ENCODE data around the gene OR10H4.
A peak's percentile ranks its signal among the peaks of the same experiment; 100 is the strongest.
"Not testable (repeated sequence)": the region's sequence is repeated elsewhere in the genome, so short reads cannot be mapped to it uniquely, and the experiment has no call there.

The OR10H4 gene

DNA sequence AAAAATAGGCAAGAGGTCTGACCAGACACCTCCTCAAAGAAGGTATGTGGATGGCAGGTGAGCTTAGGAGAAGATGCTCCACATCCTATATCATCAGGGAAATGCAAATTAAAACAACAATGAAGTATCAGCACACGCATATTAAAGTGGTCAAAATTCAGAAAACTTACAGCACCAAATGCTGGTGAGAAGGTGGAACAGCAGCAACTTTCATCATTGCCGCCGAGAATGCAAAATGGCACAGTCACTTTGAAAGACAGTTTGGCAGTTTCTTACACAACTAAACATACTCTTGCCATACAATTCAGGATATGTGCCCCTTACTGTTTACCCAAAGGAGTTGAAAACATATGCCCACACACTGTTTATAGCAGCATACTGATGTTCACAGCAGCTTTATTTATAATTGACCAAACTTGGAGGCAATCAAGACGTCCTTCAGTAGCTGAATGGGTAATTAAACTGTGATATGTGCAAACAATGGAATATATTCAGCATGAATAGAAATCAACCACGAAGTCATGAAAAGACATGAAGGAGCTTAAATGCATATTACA lies 22.5 kb downstream of the OR10H4 start:
- Histone ChIP-seq H4K20me1 (no peaks in the 10 kb centered on the region), H3K27ac (no peak overlapping the region), H3K4me2 (no peak overlapping the region), H3K4me1 (peaks cover 0 to 8% (median 0%) of the 10 kb centered on the region in 10 experiments; a peak in 3 of 20 replicates), H3K36me3 (no peaks in the 10 kb centered on the region), H3K9me3 (replicated peaks in 1 of 11) (peaks cover 0 to 12% (median 5%) of the 10 kb centered on the region in 11 experiments; a peak in 3 of 22 replicates), H3K4me3 (no peak overlapping the region), H3K9ac (no peak overlapping the region), H3K27me3 (no peaks in the 10 kb centered on the region)
- no peak for TF ChIP-seq Cebpa-rat (IDR thresholded peaks at IDR 0.05)

DNA sequence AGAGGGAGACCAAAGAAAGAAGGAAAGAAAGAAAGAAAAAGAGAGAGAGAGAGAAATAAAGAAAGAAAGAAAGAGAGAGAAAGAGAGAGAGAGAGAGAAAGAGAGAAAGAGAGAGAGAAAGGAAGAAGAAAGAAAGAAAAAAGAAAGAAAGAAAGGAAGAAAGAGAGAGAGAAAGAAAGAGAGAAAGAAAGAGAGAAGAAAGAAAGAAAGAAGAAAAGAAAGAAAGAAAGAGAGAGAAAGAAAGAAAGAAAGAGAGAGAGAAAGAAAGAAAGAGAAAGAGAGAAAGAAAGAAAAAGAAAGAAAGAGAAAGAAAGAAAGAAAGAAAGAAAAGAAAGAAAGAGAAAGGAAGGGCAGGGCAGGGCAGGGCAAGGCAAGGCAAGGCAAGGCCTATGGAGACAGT lies 23.2 kb downstream of the OR10H4 start:
- not testable (repeated sequence) for H3K4me3 ChIP-seq, H3K27me3 ChIP-seq, H3K4me1 ChIP-seq, H3K36me3 ChIP-seq, H3K4me2 ChIP-seq, H3K9ac ChIP-seq, H3K27ac ChIP-seq, H4K20me1 ChIP-seq
- H3K9me3 ChIP-seq (replicated peaks in 1 of 11): peaks cover 0 to 12% (median 5%) of the 10 kb centered on the region in 11 experiments; a peak in 3 of 22 replicates

DNA sequence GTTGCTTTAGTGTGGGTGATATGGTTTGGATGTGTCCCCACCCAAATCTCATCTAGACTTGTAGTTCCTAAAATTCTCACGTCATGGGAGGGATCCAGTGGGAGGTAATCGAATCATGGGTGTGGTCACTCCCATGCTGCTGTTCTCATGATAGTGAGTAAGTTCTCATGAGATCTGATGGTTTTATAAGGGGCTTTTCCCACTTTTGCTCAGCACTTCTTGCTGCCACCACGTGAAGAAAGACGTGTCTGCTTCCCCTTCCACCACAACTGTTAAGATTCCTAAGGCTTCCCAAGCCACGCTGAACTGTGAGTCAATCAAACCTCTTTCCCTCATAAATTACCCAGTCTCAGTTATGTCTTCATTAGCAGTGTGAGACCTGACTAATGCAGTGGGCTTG lies 26.0 kb downstream of the OR10H4 start:
- H3K4me1 ChIP-seq: peaks cover 0 to 8% (median 0%) of the 10 kb centered on the region in 10 experiments; a peak in 3 of 20 replicates
- H3K27ac ChIP-seq: no peak overlapping the region; a peak in 1 of 22 replicates
- H4K20me1 ChIP-seq: no peaks in the 10 kb centered on the region
- no peaks in the 10 kb centered on the region for H3K27me3 ChIP-seq
- no peaks in the 10 kb centered on the region for H3K36me3 ChIP-seq
- TF ChIP-seq Cebpa-rat (IDR thresholded peaks at IDR 0.05): no peak
- H3K4me3 ChIP-seq: no peak overlapping the region
- H3K4me2 ChIP-seq: peak overlapping the region in 1 of 11 experiments; percentile 35; a peak in 3 of 22 replicates
- H3K9me3 ChIP-seq (replicated peaks in 1 of 11): peaks cover 0 to 12% (median 5%) of the 10 kb centered on the region in 11 experiments; a peak in 4 of 22 replicates
- no peak overlapping the region for H3K9ac ChIP-seq

DNA sequence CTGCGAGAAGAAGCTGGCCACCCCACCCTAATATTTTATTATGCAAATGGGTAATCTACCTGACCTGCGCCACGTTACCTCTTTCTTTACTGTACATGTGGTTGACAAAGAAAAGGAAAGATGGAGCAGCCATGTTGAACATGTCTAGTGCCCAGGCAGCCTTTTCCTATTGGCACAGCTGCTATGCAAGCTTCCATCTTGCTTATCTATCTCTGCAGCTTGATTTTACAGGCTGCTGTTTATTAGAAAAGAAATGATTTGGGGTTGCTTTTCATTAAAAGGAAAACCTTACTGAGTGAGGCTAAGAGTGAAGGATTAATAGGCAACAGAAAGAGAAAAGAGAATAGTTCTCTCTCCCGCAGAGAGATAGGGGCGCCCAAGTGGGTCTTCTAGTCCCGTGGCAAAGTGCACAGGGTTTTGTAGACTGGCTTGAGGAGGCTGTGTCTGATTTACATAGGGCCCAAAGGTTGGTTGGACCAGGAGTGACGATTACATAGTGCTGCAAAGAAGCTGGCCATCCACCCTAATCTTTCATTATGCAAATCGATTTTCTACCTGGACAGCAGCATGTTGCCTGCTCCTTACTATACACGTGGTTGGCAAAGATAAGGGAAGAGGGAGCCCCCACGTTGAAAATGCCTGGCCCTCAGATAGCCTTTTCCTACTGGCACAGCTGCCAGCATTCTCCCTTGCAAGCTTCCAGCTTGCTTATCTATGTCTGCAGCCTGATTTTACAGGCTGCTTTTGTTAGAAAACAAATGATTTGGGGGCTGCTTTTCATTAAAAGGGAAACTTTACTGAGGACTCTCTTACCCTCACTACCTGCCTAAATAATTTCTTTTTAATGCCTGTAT lies 28.3 kb downstream of the OR10H4 start:
- Histone ChIP-seq H3K4me3 (no peak overlapping the region), H3K27ac (no peak overlapping the region), H3K9me3 (replicated peaks in 1 of 11) (peaks cover 7 to 28% (median 16%) of the 10 kb centered on the region in 11 experiments), H3K4me2 (no peak overlapping the region), H3K9ac (no peak overlapping the region), H3K36me3 (no peaks in the 10 kb centered on the region), H3K4me1 (peaks cover 0 to 8% (median 0%) of the 10 kb centered on the region in 10 experiments; a peak in 3 of 20 replicates), H3K27me3 (no peaks in the 10 kb centered on the region), H4K20me1 (no peaks in the 10 kb centered on the region)
- TF ChIP-seq Cebpa-rat (IDR thresholded peaks at IDR 0.05): no peak

DNA sequence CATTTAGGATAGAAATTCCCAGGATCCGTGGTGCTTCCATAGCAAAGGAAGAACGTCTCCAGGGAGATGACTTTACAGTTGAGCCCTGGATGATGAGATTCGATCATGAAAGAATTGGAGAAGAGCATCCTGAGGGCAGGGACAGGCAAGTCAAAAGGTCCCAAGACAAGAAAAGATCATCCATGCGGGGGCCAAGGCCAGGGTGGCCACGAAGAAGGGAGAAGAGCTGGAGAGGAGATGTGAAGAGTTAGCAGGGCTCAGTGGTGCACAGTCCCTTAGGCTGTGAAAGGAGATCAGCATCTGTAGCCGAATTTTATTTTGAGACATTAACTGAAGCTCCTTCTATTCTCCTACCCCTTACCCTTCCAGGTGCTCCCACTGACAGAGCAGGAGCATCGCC lies 28.9 kb downstream of the OR10H4 start:
- TF ChIP-seq Cebpa-rat (IDR thresholded peaks at IDR 0.05): no peak
- Histone ChIP-seq H3K4me3 (no peak overlapping the region), H3K27me3 (no peaks in the 10 kb centered on the region), H3K27ac (no peak overlapping the region), H4K20me1 (no peaks in the 10 kb centered on the region), H3K36me3 (no peaks in the 10 kb centered on the region), H3K4me1 (peaks cover 0 to 8% (median 0%) of the 10 kb centered on the region in 10 experiments; a peak in 3 of 20 replicates), H3K9me3 (replicated peaks in 1 of 11) (peaks cover 14 to 34% (median 23%) of the 10 kb centered on the region in 11 experiments), H3K4me2 (no peak overlapping the region), H3K9ac (no peak overlapping the region)

DNA sequence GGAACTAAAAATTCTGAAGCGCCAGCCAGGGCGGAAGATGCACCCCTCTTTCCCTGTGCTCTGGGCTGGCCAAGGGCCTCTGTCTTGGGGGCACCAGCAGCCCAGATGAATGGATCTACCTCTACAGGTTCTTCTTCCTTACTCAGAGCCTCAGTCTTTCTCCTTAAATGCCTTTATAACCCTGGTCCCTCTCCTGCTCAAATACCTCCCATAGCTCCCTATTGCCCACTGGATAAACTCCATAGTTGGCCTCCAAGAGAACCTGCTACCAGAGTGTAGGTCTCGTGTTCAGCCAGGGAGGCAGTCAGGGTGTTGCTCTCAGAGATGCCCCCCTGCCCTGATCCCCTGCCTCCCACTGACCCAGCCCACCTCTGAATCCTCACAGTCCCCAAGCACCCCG lies 30.5 kb downstream of the OR10H4 start:
- Histone ChIP-seq H3K9me3 (replicated peaks in 1 of 11) (peaks cover 24 to 38% (median 32%) of the 10 kb centered on the region in 11 experiments), H3K4me3 (no peak overlapping the region), H3K27me3 (no peaks in the 10 kb centered on the region), H3K9ac (no peak overlapping the region), H3K4me2 (no peak overlapping the region), H3K36me3 (no peaks in the 10 kb centered on the region), H3K4me1 (peaks cover 0 to 8% (median 0%) of the 10 kb centered on the region in 10 experiments; a peak in 3 of 20 replicates), H4K20me1 (no peaks in the 10 kb centered on the region), H3K27ac (no peak overlapping the region)
- no peak for TF ChIP-seq Cebpa-rat (IDR thresholded peaks at IDR 0.05)

DNA sequence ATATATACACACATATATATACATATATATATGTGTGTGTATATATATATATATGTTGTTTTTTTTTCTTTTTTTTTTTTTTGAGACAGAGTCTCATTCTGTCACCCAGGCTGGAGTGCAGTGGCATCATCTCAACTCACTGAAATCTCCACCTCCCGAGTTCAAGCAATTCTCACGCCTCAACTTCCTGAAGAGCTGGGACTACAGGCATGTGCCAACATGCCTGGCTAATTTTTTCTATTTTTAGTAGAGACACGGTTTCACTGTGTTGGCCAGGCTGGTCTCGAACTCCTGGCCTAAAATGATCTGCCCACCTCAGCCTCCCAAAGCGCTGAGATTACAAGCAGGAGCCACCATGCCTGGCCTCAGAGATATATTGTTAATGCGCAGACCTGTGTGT lies 37.0 kb downstream of the OR10H4 start:
- Histone ChIP-seq H3K4me1 (peaks cover 0 to 42% (median 7%) of the 10 kb centered on the region in 10 experiments; a peak in 13 of 20 replicates), H3K9me3 (replicated peaks in 1 of 11) (peaks cover 23 to 39% (median 28%) of the 10 kb centered on the region in 11 experiments), H3K4me2 (peak overlapping the region in 3 of 11 experiments; percentile 37 to 74 (median 46); a peak in 6 of 22 replicates)
- not testable (repeated sequence) for H3K36me3 ChIP-seq, H3K9ac ChIP-seq, H3K4me3 ChIP-seq, H3K27me3 ChIP-seq, H4K20me1 ChIP-seq, H3K27ac ChIP-seq

DNA sequence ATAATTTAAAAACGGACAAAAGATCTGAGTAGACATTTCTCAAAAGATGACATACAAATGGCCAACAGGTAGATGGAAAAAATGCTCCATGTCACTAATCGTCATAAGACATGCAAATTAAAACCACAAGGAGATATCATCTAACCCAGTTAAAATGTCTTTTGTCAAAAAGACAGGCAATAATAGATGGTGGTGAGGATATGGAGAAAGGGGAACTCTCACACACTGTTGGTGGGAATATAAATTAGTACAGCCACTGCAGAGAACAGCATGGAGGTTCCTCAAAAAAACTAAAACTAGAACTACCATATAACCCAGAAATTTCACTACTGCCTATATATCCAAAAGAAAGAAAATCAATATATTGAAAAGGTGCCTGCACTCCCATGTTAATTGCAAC lies 37.9 kb downstream of the OR10H4 start:
- H3K27ac ChIP-seq: no peak overlapping the region
- no peaks in the 10 kb centered on the region for H4K20me1 ChIP-seq
- peaks cover 0 to 42% (median 7%) of the 10 kb centered on the region in 10 experiments; a peak in 13 of 20 replicates for H3K4me1 ChIP-seq
- H3K4me2 ChIP-seq: peak overlapping the region in 2 of 11 experiments; percentile 46 to 74; a peak in 3 of 22 replicates
- TF ChIP-seq Cebpa-rat (IDR thresholded peaks at IDR 0.05): no peak
- peaks cover 15 to 38% (median 22%) of the 10 kb centered on the region in 11 experiments for H3K9me3 ChIP-seq (replicated peaks in 1 of 11)
- H3K4me3 ChIP-seq: no peak overlapping the region
- no peak overlapping the region for H3K9ac ChIP-seq
- no peaks in the 10 kb centered on the region for H3K27me3 ChIP-seq
- no peaks in the 10 kb centered on the region for H3K36me3 ChIP-seq

DNA sequence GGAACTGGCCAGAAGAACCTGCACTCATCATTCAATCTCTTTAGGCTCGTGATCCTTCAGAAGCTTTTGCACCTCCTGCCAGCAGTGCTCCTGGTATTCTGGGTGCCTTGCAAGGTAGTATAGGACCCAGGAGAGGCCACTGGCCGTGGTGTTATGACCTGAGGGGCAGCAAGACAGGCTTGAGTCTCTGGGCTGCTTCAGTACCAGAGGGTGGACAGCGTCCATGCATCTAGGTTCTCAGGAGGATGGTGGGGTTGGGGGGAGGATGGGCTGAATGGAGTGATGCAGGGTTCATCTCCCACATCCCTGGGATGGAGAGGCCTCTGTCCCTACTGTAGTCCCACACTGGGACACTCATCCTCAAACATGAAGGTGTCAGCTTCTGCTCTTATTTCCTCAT lies 41.1 kb downstream of the OR10H4 start:
- H3K4me2 ChIP-seq: peak overlapping the region in 2 of 11 experiments; percentile 74 to 81; a peak in 4 of 22 replicates
- peaks cover 0 to 34% (median 11%) of the 10 kb centered on the region in 11 experiments; a peak in 15 of 22 replicates for H3K9me3 ChIP-seq (replicated peaks in 1 of 11)
- no peak overlapping the region for H3K4me3 ChIP-seq
- H3K9ac ChIP-seq: no peak overlapping the region
- TF ChIP-seq Cebpa-rat (IDR thresholded peaks at IDR 0.05): no peak
- no peak overlapping the region for H3K27ac ChIP-seq
- no peaks in the 10 kb centered on the region for H3K27me3 ChIP-seq
- H3K36me3 ChIP-seq: no peaks in the 10 kb centered on the region
- peaks cover 0 to 42% (median 7%) of the 10 kb centered on the region in 10 experiments; a peak in 13 of 20 replicates for H3K4me1 ChIP-seq
- no peaks in the 10 kb centered on the region for H4K20me1 ChIP-seq

Data from BLaER1 treated with 17β-estradiol and CSF1 and Interleukin-3, amounts not matched to agents 10 nM and 100 nM (cell line).